Liver (tissue), 9 donors: Measurements from ENCODE around the gene IRS1. TPM values are rescaled to one million over a fixed set of nuclear protein-coding genes. Genes with fewer than 3 reads are reported as not detected.

Source experiments
- DNase-seq: peaks from one replicate; pipeline ENCODE4 v3.0.0-alpha.2; 2017; ENCODE audit warnings: low spot score
- H3K27ac ChIP-seq, 2 donors: one replicate each; pipeline ENCODE4 v1.7.0; 2013; ENCODE audit warnings: inconsistent platforms in 2 of 2, low read length in 2 of 2, control low read depth in 1 of 2, low read depth in 1 of 2, mild to moderate bottlenecking in 1 of 2
- H3K27me3 ChIP-seq, 4 donors: one replicate each; pipeline versions ENCODE4 v1.6.1 to v1.7.0; 2013; ENCODE audit warnings: low read length in 3 of 4, inconsistent platforms in 1 of 4, mild to moderate bottlenecking in 1 of 4, moderate library complexity in 1 of 4; ENCODE audit not compliant: control insufficient read depth in 4 of 4, insufficient read depth in 4 of 4
- H3K36me3 ChIP-seq, 4 donors: one replicate each; pipeline versions ENCODE4 v1.6.1 to v1.7.0; 2013; ENCODE audit warnings: low read length in 3 of 4, mild to moderate bottlenecking in 3 of 4, low read depth in 1 of 4, moderate library complexity in 1 of 4; ENCODE audit not compliant: control insufficient read depth in 4 of 4, insufficient read depth in 3 of 4
- H3K4me1 ChIP-seq, 4 donors: one replicate each; pipeline versions ENCODE4 v1.6.1 to v1.7.0; 2013; ENCODE audit warnings: low read length in 3 of 4, mild to moderate bottlenecking in 3 of 4, moderate library complexity in 1 of 4; ENCODE audit not compliant: control insufficient read depth in 4 of 4, insufficient read depth in 4 of 4
- H3K4me3 ChIP-seq, 3 donors: one replicate each; pipeline versions ENCODE4 v1.6.1 to v1.7.0; 2013; ENCODE audit warnings: low read length in 3 of 3, control low read depth in 1 of 3, low read depth in 1 of 3, mild to moderate bottlenecking in 1 of 3
- H3K9ac ChIP-seq, 2 donors: one replicate each; pipeline ENCODE4 v1.7.0; 2013; ENCODE audit warnings: low read length in 2 of 2, mild to moderate bottlenecking in 2 of 2, moderate library complexity in 2 of 2, control low read depth in 1 of 2, low read depth in 1 of 2
- H3K9me3 ChIP-seq, 4 donors: one replicate each; pipeline versions ENCODE4 v1.6.1 to v1.7.0; 2013; ENCODE audit warnings: low read length in 3 of 4; ENCODE audit not compliant: control insufficient read depth in 4 of 4
- ATF3 ChIP-seq: IDR thresholded peaks from 2 replicates; pipeline ENCODE4 v1.6.1; 2016; ENCODE audit warnings: antibody characterized with exemption
- CTCF ChIP-seq: fragments of 150-350 bp; IDR thresholded peaks from 2 replicates; pipeline ENCODE4 v1.5.1; 2017; ENCODE audit warnings: improper control_type of control experiment, low read depth, low read length; ENCODE audit not compliant: missing input control
- EGR1 ChIP-seq, 2 donors: IDR thresholded peaks; 2 replicates each; pipeline ENCODE4 v1.6.1; 2016 to 2018; ENCODE audit warnings: antibody characterized with exemption in 2 of 2, low read depth in 2 of 2
- FOXA1 ChIP-seq: IDR thresholded peaks from 2 replicates; pipeline ENCODE4 v1.6.1; 2016; ENCODE audit warnings: antibody characterized with exemption
- FOXA2 ChIP-seq: IDR thresholded peaks from 2 replicates; pipeline ENCODE4 v1.6.1; 2016; ENCODE audit warnings: antibody characterized with exemption
- GABPA ChIP-seq, 2 donors: IDR thresholded peaks in 1 of 2; conservative IDR thresholded peaks in 1 of 2; 2 replicates each; pipeline ENCODE4 v1.6.1; 2016; ENCODE audit warnings: antibody characterized with exemption in 2 of 2, mild to moderate bottlenecking in 1 of 2, moderate library complexity in 1 of 2
- HNF4A ChIP-seq, 2 donors: conservative IDR thresholded peaks; 2 replicates each; pipeline ENCODE4 v1.6.1; 2016; ENCODE audit warnings: antibody characterized with exemption in 2 of 2, mild to moderate bottlenecking in 2 of 2
- HNF4G ChIP-seq: IDR thresholded peaks from 2 replicates; pipeline ENCODE4 v1.6.1; 2016; ENCODE audit warnings: antibody characterized with exemption
- JUND ChIP-seq, 2 donors: IDR thresholded peaks; 2 replicates each; pipeline ENCODE4 v1.6.1; 2016; ENCODE audit warnings: antibody characterized with exemption in 2 of 2
- MAX ChIP-seq: IDR thresholded peaks from 2 replicates; pipeline ENCODE4 v1.6.1; 2016; ENCODE audit warnings: antibody characterized with exemption
- NR2F2 ChIP-seq: IDR thresholded peaks from 2 replicates; pipeline ENCODE4 v1.6.1; 2016; ENCODE audit warnings: antibody characterized with exemption
- RAD21 ChIP-seq, 2 donors: IDR thresholded peaks; 2 replicates each; pipeline ENCODE4 v1.6.1; 2016; ENCODE audit warnings: antibody characterized with exemption in 2 of 2, mild to moderate bottlenecking in 2 of 2
- REST ChIP-seq: IDR thresholded peaks from 2 replicates; pipeline ENCODE4 v1.6.1; 2016; ENCODE audit warnings: antibody characterized with exemption, mild to moderate bottlenecking
- RXRA ChIP-seq, 2 donors: IDR thresholded peaks; 2 replicates each; pipeline ENCODE4 v1.6.1; 2017 to 2018; ENCODE audit warnings: antibody characterized with exemption in 2 of 2, mild to moderate bottlenecking in 1 of 2
- SP1 ChIP-seq: IDR thresholded peaks from 2 replicates; pipeline ENCODE4 v1.6.1; 2018; ENCODE audit warnings: antibody characterized with exemption, mild to moderate bottlenecking
- TAF1 ChIP-seq: conservative IDR thresholded peaks from 2 replicates; pipeline ENCODE4 v1.6.1; 2016; ENCODE audit warnings: antibody characterized with exemption, mild to moderate bottlenecking
- YY1 ChIP-seq: IDR thresholded peaks from 2 replicates; pipeline ENCODE4 v1.6.1; 2016; ENCODE audit warnings: antibody characterized with exemption, mild to moderate bottlenecking
- ZBTB33 ChIP-seq: IDR thresholded peaks from 2 replicates; pipeline ENCODE4 v1.6.1; 2016; ENCODE audit warnings: antibody characterized with exemption
- WGBS: extraction: QIAGEN DNeasy Blood & Tissue Kit; methylation state at CpG from one replicate; pipeline ENCODE4 v1.1.7; 2013; 5-methylcytosine and 5-hydroxymethylcytosine counted together
- polyA plus RNA-seq, 2 donors: library from polyadenylated mRNA; stranded (reverse) in 1 of 2; unstranded in 1 of 2; fragments of 200-250 nt in 1 of 2; fragments of >200 nt in 1 of 2; fragmentation: Nextera tagmentation in 1 of 2; extraction: Ambion mirVana in 1 of 2; gene quantifications; one replicate each; pipeline versions ENCODE4 v1.2.1 to v1.2.3, GENCODE V29; 2013 to 2015
- total RNA-seq, 2 donors: library from RNA; depleted of rRNA; stranded (reverse); fragments of >200 nt; gene quantifications; one replicate each; pipeline ENCODE4 v1.2.3, GENCODE V29; 2014
- donor health status: healthy.
- donor health status: healthy.
- donor health status: healthy.
- donor health status: healthy.
- donor health status: healthy.

The IRS1 gene
- total and polyA plus RNA-seq, 4 donors: 7.4 to 11.6 (median 8.6) TPM

GRCh38 chr2:226839951-226840350 is 40.3 kb upstream of the IRS1 start:
- Histone ChIP-seq H3K4me3 (no peak overlapping the region), H3K9me3 (peaks cover 0 to 1% (median 0%) of the 10 kb centered on the region in 4 donors), H3K36me3 (peaks cover 0 to 5% (median 0%) of the 10 kb centered on the region in 4 donors), H3K4me1 (peaks cover 4 to 18% (median 7%) of the 10 kb centered on the region in 4 donors), H3K9ac (no peak overlapping the region), H3K27ac (no peak overlapping the region), H3K27me3 (no peaks in the 10 kb centered on the region)
- TF ChIP-seq REST: no peak
- no peak for TF ChIP-seq ZBTB33
- TF ChIP-seq RAD21 (IDR thresholded peaks at IDR 0.05): no peak
- no peak for TF ChIP-seq GABPA (IDR thresholded peaks at IDR 0.05 in 1 of 2, conservative IDR thresholded peaks at IDR 0.05 in 1 of 2)
- TF ChIP-seq YY1: no peak
- TF ChIP-seq HNF4A (conservative IDR thresholded peaks at IDR 0.05): no peak
- TF ChIP-seq SP1: no peak
- TF ChIP-seq CTCF: no peak
- TF ChIP-seq MAX: no peak
- TF ChIP-seq RXRA (IDR thresholded peaks at IDR 0.05): no peak
- TF ChIP-seq FOXA1: no peak
- TF ChIP-seq ATF3: no peak
- TF ChIP-seq EGR1 (IDR thresholded peaks at IDR 0.05; ENCODE audit: low read depth in 2 of 2): no peak
- no peak for TF ChIP-seq FOXA2
- TF ChIP-seq JUND (IDR thresholded peaks at IDR 0.05): no peak
- TF ChIP-seq HNF4G: no peak
- no peak for TF ChIP-seq NR2F2
- TF ChIP-seq TAF1: no peak
- DNase-seq: no peak
- 100% methylated on average over 2 of the region's 2 CpGs for WGBS
